Left renal pelvis (tissue), 4 donors: Measurements from ENCODE around the gene POLR2E. TPM values are rescaled to one million over a fixed set of nuclear protein-coding genes. Genes with fewer than 3 reads are reported as not detected.

Experiments
- DNase-seq, 4 donors: peaks; one replicate each; pipeline ENCODE4 v3.0.0-alpha.2; 2013; ENCODE audit warnings: low read depth in 4 of 4, low spot score in 3 of 4
- polyA plus RNA-seq, 4 donors: library from polyadenylated mRNA; unstranded; fragments of 120-200 nt; gene quantifications; one replicate each; pipeline ENCODE4 v1.2.1, GENCODE V29; 2013; ENCODE audit not compliant: insufficient read length in 4 of 4

POLR2E gene
- polyA plus RNA-seq, 4 donors: 106 to 154 (median 145) TPM

DNA sequence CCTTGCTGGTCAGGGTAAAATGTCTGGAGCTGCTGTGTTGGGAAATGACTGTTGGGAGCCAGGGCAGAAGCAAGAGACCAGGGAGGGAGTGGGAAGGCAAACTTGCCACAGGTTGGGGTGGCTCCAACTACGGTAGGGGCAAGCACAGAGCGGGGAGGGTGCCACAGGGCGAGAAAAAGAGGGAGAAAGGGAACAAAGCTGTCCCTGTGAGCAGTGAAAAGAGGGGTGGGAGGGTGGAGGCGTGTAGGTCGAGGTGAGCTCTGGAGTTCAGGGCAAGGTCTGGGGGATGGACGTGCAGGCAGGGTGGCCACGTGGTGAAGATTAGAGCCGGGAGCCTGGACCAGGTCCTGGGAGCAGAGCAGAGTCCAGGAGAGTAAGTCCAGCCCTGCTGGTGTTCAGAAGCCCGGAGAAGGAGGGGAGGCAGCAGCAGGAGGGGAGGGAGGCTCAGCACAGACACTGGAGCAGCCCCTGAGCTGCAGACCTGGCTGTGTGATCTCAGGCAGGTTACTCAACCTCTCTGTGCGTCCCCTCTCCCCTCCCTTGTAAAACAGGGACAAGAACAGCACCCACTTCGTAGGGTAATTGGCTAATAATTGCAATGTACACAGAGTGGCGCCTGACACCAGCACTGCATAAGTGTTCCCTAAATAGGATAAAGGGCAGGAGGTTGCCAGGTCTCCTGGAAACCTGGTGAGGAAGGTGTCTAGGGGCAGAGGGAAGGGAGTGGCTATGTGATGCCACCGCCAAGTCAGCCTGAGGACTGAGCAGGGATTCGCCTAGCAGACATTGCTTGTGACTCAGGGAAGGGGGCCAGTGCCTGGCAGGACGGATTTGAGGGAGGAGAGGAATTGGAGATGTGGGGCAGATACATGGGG, 3.2 kb upstream of the POLR2E start:
- no peak for DNase-seq

DNA sequence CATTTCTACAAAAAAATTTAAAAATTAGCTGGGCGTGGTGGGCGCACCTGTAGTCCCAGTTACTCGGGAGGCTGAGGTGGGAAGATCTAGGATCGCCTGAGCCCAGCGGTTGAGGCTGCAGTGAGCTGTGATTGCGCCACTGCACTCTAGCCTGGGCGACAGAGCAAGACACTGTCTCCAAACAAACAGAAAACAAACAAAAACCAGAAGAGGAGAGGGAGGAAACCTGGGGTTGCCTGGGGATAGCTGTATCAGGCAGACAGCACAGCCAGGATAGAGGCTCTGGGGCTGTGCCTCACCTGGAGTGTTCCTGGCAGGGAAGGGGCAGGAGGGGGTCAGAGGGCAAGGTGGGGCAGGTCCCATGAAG, 2.6 kb upstream of the POLR2E start:
- DNase-seq: no peak

DNA sequence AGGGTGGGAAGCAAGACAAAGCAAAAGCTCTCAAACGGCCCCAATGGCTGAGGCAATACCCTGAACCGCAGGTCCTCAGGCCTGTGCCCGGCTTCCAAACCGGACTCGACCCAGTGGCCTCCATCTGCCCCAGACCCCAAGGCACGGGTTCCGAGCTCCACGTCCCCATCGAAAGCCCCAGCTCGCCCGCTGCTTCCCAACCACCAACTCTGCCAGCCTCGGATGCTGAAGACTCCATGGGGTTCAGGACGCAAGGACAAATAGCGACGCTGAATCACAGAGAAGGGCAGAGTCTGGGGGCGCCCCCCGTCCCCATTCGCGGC, 559 bp downstream of the POLR2E start:
- DNase-seq: no peak

DNA sequence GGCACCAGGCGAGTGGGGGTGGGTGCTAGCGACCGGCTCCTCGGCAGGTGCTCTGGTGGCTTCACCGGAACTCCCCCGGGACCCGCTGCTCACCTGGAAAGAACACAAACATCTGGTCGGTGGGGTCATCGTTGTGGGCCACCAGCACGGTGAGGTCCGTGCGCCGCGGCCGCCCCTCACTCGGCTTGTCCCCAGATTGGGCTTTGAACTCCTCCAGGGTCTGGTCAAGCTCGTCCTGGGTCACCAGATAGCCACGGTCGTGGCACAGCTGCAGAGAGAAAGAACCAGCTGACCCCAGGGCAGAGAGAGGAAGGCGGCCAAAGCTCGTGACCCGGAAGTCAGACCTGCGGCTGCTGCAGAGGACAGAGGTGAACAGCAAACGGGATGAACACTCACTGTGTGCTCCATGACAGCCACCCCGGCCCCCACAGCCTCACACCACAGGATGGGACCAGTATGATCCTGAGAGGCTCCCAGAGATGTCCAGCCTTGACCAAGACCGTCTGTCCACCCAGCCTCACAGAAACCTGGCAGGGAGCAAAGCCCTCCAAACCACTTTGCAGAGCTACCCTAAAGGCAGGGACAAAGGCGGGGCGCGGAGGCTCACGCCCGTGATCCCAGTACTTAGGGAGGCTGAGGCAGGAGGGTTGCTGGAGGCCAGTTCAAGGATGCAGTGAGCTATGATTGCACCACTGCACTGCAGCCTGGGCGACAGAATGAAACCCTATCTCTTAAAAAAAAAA, 1.2 kb downstream of the POLR2E start:
- DNase-seq: no peak

DNA sequence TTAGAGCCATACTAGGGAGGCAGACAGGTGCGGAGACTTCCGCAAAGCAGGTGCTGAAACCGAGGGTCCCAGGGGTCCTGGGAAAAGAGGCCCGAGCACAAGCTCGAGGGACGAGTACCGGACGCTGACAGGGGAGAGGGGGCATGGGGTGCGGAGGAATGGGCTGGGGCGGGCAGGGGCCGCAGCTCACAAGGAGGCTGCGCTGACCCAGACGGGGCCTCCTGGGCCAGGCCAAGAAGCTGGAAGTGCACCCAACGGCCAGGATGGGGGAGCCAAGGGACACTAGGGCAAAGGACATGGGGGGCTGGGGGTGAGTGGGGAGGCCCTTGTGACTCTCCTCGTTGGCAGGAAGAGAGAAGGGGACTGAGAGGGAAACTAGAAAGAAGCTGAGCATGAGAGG, 1.8 kb downstream of the POLR2E start:
- no peak for DNase-seq

DNA sequence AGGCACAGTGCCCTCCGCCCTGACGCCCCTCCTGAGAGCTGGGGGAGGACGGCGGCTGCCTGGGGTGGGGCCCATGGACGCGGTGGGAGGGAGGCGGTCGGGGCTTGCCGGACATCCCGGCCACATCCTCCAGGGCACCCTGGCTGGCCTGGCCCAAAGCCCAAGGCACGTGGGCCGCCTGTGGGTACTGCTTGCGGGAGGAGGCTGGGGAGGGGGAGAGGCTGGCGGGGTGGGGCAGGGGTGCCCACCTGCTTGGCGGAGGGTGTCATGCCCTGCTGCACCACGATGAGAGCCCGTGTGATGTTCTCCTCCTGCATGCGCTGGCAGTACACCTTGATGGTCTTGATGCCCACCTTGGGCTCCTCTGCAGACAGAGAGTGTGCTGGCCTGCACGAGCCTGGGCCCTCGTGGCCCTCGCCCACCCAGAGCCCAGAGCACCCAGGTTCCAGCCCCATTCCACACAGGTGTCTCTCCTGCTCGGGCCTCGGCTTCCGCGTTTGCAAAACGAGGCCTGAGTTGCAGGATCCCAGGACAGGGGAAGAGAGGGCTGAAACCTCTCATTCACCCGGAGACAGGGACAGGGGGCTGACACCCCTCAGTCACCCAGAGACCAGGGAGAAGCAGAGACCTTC, 3.5 kb downstream of the POLR2E start:
- DNase-seq: no peak

DNA sequence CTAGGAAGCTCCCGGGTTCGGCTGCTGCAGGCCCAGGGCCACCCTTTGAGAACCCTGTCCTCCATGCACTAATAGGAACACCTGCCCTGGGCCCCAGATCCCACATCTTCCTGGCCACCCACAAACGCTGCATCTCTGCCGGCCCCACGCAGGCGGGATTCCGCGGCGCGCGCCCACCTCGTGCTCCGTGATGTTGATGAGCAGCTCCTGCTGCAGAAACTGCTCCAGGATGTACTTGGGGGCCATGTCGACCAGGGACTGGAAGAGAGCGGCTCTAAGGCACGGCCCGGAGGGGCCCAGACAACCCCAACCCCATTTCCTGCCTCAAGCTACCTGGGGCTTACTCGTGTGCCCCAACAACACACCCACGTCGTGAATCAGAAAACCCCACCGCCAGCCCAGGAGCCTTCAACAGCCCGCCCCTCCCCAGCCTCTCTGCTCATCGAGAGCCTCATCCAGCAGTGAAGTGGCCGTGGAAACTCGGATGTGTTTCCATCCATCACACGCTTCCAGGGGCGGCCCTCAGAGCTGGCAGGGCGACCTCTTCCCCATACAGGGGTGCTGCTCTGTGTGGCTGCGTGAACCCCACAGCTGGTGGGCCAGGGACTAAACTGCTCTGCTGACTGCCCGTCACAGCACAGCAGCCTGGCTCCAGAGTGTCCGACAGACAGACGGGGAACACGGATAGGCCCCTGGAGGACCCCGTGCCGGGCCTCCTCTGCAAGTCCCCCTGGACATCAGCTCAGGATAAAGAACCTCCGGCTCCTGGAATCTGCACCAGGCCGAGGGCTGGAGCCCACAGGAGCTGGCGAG, 4.2 kb downstream of the POLR2E start:
- no peak for DNase-seq

DNA sequence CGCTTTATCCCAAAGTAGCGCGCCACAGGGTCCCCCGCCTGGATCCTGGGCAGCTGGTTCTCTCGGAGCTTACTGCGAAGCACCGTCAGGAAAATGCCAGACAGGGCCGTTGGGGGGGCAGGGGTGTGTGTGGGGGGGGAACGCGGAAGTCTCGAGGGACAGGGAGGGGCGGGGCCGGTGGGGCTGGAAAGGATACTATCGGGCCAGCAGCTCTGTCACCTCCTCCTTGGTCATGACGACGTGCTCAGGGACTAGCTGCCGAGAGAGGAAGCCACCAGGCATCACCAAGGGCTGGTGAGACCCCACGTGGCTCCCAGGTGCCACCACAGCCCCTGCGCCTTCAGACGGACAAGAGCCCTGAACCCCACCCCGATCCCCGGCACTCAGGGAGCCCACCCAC, 5.3 kb downstream of the POLR2E start:
- no peak for DNase-seq

DNA sequence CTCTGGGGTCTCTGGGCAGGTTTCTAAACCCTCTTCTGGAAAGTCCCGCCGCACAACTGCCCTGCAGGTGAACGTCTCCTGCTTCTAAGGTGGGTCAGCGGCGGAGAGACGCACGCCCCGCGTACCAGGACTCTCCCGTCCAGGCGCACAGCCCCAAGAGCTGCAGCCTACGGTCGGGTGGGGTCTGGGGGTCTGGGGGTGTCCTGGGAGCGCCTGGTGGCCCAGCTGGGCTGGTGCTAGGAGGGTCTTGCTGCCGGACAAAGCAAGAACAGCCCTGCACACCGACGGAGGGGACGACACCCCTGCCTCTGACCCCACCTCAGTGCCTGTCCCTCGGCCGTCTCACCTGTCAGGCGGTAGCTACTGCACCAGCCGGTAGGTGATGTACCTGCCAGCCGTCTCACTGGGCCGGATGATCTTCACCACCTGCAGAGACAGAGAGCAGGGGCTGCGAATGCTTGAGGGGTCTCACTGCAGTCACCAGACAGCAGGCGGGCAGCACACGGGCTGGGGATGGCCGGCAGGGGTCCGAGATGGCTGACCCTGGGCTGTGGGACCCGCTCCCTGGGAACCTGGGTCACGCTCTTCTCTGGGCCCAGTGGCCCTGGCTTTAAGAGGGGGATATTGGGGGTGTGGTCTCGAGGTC, 5.9 kb downstream of the POLR2E start:
- no peak for DNase-seq

DNA sequence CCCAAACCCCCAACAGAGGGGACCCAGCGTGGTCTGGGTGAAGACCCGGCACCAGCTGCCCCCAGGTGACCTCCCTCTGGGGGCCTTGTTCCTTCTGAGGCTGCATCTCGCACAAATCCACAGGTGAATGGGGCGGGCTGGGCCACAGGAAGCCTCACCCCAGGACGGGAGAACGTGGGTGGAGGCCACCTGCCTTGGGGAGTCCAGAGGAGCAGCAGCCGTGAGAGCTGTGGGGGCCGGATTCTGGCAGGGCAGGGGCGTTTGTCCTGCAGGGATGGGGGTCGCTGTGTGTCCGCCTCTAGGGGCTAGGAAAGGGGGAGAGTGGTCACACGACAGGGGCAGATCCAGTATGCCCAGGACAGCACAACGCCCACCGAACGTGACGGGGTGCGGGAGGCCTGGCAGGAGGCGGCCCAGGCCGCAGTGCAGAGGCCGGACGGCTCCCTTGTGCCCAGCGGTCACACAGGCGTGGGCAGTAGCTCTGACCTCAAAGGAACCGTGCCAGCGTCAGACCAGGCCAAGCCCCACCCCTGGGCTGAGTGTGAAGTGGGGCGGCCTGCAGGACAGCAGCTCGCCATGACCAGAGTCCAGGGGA, 6.7 kb downstream of the POLR2E start:
- no peak for DNase-seq

DNA sequence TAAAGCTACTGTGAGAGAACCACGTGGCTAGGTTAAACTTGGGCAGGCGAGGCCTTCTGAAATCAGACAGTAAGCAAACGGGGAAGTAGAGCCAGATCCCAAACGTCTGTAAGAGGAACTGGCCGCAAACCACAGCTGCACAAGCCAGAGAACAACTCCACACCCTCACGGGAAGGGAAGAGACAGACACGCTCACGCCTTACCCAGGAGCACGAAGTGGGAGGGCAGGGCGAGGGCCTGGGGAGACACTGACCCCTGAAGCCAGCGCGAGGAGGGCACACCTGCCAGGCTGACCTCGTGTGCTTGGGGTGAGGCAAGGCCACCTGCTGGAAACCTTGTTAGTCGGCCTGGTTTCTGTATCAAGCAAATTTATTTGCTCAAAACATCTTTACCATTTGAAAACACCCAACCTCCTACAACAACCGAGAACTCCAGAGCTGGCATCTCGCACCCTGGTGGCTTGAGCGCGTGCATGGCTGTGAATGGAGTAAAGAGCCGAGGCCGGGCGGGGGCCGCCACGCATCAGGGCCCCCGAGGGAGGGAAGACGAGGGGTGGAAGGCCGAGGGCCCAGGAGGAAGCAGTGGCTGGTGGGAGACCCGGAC, 7.3 kb downstream of the POLR2E start:
- DNase-seq: no peak

DNA sequence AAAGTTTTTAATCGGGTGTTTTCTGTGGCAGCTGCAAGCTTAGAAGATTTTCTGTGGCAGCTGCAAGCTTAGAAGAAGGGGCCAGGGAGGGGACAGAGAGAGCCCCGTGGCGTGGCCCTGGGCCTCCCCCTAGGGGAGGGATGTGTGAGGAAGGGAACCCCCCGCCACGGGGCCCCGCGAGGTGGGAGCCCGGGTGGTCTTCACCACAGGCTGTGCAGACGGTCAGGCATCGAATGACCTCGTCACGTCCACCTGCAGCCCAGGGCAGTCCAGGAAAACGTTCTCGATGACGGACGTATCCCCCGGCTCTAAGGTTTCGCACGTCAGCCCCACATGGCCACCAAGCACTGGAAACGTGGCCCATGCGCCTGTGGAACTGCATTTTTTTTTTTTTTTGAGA, 8.6 kb downstream of the POLR2E start:
- no peak for DNase-seq

DNA sequence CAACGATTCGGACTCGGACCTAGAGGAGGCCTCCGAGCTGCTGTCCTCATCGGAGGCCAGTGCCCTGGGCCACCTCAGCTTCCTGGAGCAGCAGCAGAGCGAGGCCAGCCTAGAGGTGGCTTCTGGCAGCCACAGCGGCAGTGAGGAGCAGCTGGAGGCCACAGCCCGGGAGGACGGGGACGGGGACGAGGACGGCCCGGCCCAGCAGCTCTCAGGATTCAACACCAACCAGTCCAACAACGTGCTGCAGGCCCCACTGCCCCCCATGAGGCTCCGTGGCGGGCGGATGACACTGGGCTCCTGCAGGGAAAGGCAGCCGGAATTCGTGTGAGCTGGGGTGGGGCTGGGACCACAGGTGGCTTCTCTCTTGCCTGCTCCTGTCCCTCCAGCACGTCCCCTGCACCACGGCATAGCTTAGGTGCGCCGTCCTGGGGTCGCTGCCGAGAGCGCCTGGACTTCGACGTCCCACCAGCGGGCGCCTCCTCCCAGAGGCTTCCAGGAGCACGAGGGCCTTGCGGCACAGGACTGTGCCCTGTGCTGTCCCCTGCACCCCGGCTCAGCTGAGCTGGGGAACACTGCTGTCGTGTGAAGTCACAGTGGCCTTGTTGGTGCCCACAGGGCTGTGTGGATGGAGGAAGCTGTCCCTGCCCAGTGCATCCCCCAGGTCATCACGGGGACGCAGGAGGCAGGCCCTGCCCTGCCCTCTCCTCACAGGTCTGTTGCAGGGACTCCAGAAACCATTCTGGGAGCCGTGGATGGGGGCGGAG, 9.3 kb downstream of the POLR2E start:
- no peak for DNase-seq

DNA sequence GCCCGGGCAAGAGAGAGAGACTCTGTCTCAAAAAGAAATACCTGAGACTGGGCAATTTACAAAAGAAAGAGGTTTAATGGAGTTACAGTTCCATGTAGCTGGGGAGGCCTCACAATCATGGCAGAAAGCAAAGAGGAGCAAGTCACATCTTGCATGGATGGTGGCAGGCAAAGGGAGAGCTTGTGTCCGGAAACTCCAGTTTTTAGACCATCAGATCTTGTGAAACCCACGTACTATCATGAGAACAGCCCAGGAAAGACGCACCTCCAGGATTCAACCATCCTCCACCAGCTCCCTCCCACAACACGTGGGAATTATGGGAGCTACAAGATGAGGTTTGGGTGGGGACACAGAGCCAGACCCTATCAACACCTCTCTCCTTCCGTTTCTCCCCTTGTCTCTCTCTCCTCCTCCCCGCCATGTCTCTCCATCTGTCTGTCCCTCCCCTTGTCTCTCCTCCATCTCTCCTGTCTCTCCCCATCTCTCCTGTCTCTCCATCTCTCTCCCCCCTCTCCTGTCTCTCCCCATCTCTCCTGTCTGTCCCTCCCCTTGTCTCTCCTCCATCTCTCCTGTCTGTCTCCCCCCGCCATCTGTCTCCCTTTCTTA, 10.0 kb downstream of the POLR2E start:
- no peak for DNase-seq

DNA sequence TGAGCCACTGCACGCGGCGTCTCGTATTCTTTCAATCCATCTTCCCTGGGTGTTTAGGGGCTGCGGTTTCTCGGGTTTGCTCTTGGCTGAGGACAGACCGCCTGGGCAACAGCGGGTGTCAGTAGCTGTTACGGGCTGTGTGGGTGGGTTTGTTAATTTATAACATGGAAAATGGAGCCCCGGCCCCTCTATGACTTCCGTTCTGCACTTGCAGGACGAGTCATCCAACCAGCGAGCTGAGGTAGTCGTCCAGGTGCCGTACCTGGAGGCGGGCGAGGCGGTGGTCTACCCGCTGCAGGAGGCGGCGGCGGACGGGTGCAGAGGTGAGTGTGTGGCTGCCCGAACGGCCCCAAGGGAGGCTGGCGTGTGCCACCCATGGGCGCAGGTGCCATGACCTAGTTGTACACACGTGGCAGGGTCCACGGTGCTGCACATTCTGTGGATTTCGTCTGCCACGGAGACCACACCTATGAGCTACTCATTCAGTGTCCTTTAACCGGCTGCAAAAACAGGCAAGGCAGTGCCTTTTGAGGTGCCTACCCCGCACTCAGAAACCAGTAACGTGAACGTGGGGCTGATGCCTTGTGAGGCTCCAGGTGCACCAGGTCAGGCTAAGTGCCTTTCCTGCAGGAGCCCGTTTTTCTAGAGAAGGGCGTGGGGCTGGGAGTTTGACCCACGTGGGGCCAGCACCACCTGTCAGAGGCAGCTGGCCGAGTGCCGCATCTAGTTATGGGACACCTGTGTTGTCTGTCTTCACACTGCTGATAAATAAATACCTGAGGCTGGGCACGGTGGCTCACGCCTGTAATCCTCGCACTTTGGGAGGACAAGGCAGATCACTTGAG, 10.9 kb downstream of the POLR2E start:
- DNase-seq: no peak

DNA sequence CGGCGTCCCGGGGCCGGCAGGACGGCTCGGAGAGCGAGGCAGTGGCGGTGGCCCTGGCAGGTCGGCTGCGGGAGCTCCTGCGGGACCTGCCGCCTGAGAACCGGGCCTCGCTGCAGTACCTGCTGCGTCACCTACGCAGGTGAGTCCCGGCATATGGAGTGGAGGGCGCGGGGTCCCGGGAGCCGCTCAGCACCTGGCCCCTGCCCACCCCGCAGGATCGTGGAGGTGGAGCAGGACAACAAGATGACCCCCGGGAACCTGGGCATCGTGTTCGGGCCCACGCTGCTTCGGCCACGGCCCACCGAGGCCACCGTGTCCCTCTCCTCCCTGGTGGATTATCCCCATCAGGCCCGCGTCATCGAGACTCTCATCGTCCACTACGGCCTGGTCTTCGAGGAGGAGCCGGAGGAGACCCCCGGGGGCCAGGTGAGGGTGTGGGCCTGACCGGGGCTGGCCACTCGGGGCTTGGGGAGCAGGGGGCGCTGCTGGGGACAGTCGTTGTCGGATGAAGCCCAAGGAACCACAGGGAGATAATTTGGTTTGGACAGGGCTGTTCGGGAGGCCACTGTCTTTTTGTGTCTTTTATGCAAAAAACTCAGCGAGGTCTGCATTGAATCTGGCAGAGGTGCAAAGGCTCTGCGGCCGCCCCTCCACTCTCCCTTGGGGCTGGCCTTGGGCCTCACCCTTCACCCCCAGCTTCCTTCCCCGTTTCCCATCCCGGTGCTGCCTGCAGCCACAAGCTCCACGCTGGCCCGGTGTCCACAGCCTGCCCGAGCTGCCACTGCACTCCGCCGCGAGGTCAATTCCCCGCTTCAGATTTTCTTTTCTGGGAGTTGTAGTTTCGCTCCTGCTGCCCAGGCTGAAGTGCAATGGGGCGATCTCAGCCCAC, 12.0 kb downstream of the POLR2E start:
- no peak for DNase-seq
